NT2/D1 (cell line): ENCODE data around the gene ARMC9.

ENCODE experiments used
- DNase-seq: peaks from one replicate; pipeline ENCODE4 v3.0.0-alpha.2; 2011; ENCODE audit warnings: low read depth, low spot score
- H3K27me3 ChIP-seq: 2 replicates; pipeline ENCODE4 v1.6.0; 2011; ENCODE audit warnings: mild to moderate bottlenecking; ENCODE audit not compliant: insufficient read length, insufficient read depth
- H3K36me3 ChIP-seq: 2 replicates; pipeline ENCODE4 v1.6.1; 2011; ENCODE audit warnings: mild to moderate bottlenecking, low read length, mixed read lengths; ENCODE audit not compliant: insufficient read depth, insufficient read length
- H3K4me1 ChIP-seq: 2 replicates; pipeline ENCODE4 v1.5.1; 2011; ENCODE audit not compliant: insufficient read depth, insufficient read length
- H3K4me3 ChIP-seq: 2 replicates; pipeline ENCODE4 v1.5.1; 2011; ENCODE audit warnings: low read depth; ENCODE audit not compliant: insufficient read length
- H3K9ac ChIP-seq: 2 replicates; pipeline ENCODE4 v1.6.0; 2011; ENCODE audit warnings: low read depth; ENCODE audit not compliant: insufficient read length
- H3K9me3 ChIP-seq: 2 replicates; pipeline ENCODE4 v1.5.1; 2011; ENCODE audit warnings: mild to moderate bottlenecking, low read length; ENCODE audit not compliant: insufficient read depth
- SUZ12 ChIP-seq: IDR thresholded peaks from 2 replicates; pipeline ENCODE4 v1.6.1; 2011; ENCODE audit not compliant: insufficient read length, insufficient read depth; ENCODE audit errors: extremely low read depth
- YY1 ChIP-seq: IDR thresholded peaks from 2 replicates; pipeline ENCODE4 v1.6.1; 2011; ENCODE audit not compliant: insufficient read length, insufficient read depth
- ZNF274 ChIP-seq: IDR thresholded peaks from 2 replicates; pipeline ENCODE4 v1.6.1; 2011; ENCODE audit warnings: mild to moderate bottlenecking, low read depth, low read length

ARMC9 gene

DNA sequence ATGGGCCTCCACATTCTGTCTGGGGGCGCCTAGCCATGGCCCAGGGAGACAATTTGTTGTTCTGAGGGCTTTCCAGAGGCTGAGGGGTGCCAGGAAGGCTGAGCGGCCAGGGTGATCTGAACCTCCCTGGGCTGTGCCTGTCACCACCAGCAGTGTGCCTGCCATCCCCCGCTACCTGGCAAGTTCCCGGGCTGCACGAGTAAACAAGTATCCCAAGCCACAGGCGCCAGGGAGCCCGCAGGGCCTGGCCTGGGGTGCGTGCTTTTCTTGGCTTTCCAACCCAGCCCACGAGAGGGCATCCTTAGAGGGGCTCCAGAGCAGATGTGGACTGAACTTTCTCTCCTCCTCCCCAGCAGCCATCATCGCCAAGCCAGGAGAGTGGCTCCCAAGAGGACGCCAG is 162.0 kb downstream of the ARMC9 start:
- no peak for DNase-seq
- no peaks in the 10 kb centered on the region for H3K27me3 ChIP-seq
- H3K4me3 ChIP-seq: no peak overlapping the region
- H3K9ac ChIP-seq: peak overlapping the region; percentile 45
- TF ChIP-seq YY1: no peak
- no peak for TF ChIP-seq SUZ12
- no peak for TF ChIP-seq ZNF274
- no peaks in the 10 kb centered on the region for H3K9me3 ChIP-seq
- H3K36me3 ChIP-seq: no peaks in the 10 kb centered on the region
- peaks cover 30% of the 10 kb centered on the region for H3K4me1 ChIP-seq

DNA sequence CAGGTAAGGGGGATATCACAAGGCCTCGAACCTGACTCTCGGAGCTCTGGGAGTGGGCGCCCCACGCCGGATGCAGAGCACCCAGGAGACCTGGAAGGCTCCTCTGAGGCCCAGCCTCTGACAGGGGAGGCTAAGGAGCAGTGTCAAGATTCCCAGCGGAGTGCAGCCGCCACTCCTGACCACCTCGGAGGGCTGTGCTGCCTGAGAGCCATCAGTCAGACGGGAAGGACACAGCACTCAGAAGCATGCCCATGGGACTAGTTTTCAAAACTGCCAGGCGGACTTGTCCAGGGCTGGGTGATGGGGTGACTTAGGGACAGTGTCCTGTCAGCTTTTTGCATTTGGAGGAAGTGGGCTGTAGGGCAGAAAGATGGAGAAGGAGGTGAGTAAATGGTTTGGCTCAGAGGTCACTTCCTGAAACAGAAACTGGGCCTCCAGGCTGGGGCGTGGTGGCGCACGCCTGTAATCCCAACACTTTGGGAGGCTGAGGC is 162.5 kb downstream of the ARMC9 start:
- peaks cover 31% of the 10 kb centered on the region for H3K4me1 ChIP-seq
- H3K27me3 ChIP-seq: no peaks in the 10 kb centered on the region
- no peak overlapping the region for H3K4me3 ChIP-seq
- no peaks in the 10 kb centered on the region for H3K36me3 ChIP-seq
- no peaks in the 10 kb centered on the region for H3K9me3 ChIP-seq
- DNase-seq: no peak
- no peak overlapping the region for H3K9ac ChIP-seq
- TF ChIP-seq ZNF274 (no peak), YY1 (no peak), SUZ12 (no peak)

DNA sequence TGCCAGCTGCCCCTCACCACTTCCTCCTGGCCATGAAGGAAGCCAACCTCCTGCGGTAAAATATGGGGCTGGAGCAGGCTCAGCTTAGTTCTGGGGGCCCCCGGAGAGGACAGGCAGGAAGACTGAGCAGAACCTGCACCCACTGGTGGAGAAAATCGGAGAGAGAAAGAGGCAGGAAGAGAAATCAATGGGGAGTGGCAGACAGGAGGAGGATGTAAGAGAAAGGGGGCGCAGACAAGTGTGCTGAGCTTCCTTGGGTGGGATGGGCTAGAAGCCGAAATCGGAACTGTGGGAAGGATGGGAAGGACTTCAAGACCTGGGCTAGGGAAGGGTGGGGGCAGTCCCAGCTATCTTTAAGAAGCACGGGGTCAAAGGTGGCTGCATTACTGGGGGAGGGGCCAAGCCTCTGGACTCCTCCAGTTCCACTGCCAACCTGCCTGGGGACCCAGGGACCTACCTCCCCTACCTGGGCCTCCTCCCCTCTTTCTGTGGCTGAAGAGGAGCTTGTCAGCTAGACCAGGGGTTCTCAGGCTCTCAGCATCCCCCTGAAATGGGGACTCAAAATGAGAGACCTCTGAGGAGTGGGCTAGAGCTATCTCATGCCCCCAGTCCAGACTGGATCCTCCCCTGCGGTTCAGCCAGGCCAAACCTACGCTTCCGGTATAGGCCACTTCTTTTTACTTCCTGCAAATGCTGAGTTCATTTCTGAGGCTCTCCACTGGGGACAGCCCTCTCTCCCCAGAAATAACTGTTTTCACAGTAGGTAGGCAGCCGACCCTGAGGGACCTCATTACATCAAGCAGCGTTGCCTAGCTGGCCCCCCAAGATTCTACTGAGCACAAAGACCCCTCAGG is 163.5 kb downstream of the ARMC9 start:
- peaks cover 28% of the 10 kb centered on the region for H3K4me1 ChIP-seq
- no peak overlapping the region for H3K4me3 ChIP-seq
- no peaks in the 10 kb centered on the region for H3K36me3 ChIP-seq
- H3K9me3 ChIP-seq: no peaks in the 10 kb centered on the region
- no peak for DNase-seq
- peak overlapping the region; percentile 28 for H3K9ac ChIP-seq
- no peaks in the 10 kb centered on the region for H3K27me3 ChIP-seq
- no peak for TF ChIP-seq SUZ12
- no peak for TF ChIP-seq ZNF274
- no peak for TF ChIP-seq YY1

DNA sequence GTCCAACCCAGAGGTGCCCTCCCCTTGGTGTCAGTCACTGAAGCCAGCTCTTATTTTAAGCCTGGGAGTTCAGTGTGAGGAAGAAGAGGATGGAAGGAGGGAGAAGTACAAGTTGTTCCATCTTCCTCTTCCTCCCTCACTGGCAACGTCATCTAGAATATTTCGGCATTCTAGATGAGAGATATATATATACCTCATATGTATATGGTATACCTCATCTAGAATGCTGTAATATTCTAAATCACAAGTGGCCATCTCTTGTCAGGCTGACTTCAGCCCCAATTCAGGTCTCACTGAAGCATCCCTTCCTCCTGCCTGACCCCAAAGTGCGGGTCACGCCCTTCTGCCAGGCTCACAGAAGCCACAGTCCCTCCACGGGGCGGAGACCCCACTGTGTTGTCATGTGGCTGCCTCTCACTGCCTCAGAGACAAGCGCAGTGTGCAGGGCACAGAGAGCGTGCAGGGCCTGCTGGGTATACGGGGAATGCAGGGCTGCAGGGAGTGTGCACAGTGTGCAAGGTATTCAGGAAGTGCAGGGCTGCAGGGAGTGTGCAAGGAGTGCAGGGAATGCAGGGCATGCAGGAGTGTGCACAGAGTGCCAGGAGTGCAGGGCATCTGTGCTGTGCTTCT is 164.2 kb downstream of the ARMC9 start:
- TF ChIP-seq SUZ12: no peak
- no peak for TF ChIP-seq ZNF274
- no peak for TF ChIP-seq YY1
- DNase-seq: no peak
- H3K4me1 ChIP-seq: peaks cover 28% of the 10 kb centered on the region
- no peaks in the 10 kb centered on the region for H3K9me3 ChIP-seq
- no peak overlapping the region for H3K9ac ChIP-seq
- no peaks in the 10 kb centered on the region for H3K27me3 ChIP-seq
- H3K36me3 ChIP-seq: no peaks in the 10 kb centered on the region
- no peak overlapping the region for H3K4me3 ChIP-seq

DNA sequence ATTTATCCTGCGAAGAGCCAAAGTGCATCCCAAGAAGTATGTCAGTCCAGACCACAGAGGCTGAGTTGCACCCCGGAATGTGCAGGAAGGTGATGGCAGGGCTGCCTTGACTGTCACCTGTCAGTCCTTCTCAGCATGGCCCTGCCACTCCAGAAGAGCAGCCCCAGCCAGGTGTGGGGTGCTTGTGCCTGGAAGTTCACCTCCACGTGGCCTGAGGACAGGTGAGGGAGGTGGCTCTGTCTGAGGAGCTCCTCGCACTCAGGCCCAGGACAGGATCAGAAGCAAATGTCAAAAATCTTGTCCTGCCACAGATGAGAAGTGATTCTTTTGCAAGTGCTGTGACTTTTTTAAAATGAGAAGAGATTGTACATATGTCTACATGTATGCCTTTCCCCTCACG is 165.6 kb downstream of the ARMC9 start:
- Histone ChIP-seq H3K27me3 (no peaks in the 10 kb centered on the region), H3K36me3 (no peaks in the 10 kb centered on the region), H3K9ac (no peak overlapping the region), H3K4me3 (no peak overlapping the region), H3K9me3 (no peaks in the 10 kb centered on the region), H3K4me1 (peaks cover 29% of the 10 kb centered on the region)
- DNase-seq: no peak
- TF ChIP-seq SUZ12 (no peak), YY1 (no peak), ZNF274 (no peak)

DNA sequence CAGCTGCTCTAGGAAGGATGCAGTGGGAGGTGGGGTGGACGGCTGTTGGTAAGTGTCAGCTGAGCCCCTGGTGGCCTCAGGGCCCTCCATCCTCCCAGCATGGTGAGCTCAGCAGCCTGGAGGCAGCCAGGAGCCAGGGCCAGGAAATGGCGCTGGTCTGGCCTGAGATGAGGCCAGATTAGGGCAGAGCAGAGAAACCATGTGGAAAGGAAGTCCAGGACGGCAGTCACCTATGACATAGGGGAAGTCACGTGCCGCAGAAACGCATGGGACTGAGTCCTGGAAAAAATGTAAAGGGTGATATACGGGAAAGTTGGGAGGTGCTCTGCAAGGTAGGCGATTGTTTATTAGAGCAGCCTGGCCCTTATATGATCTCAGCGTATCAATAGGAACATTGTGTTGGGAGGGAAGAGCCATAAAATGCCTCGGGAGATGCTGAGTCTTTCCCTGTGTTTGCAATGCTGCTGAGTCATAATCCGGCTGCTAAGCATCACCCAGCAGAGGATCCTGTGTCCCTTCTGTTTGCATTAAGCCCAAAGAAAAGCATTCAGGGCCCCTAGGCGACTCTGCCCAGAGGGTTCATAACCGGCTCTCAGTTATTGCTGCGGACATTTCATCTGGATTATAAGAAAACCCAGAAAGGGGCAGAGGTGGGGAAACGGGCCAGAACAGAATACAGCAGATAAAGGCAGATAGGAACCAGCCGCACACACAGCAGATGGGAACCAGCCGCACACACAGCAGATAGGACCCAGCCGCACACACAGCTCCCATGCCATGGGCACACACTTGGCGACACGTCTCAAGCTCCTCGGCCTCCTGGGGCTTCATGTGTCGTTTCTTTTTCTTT is 166.8 kb downstream of the ARMC9 start:
- H3K36me3 ChIP-seq: no peaks in the 10 kb centered on the region
- H3K9me3 ChIP-seq: no peaks in the 10 kb centered on the region
- no peaks in the 10 kb centered on the region for H3K27me3 ChIP-seq
- H3K4me1 ChIP-seq: peaks cover 28% of the 10 kb centered on the region
- TF ChIP-seq ZNF274 (no peak), SUZ12 (no peak), YY1 (no peak)
- no peak overlapping the region for H3K9ac ChIP-seq
- DNase-seq: peak; percentile 44
- H3K4me3 ChIP-seq: no peak overlapping the region
